ENCODE results near the gene DCAF5. TPM values are rescaled to one million over a fixed set of nuclear protein-coding genes. Genes with fewer than 3 reads are reported as not detected.
"Not testable (repeated sequence)": the region's sequence is repeated elsewhere in the genome, so short reads cannot be mapped to it uniquely, and the experiment has no call there.

DCAF5 gene
- total RNA-seq, 2 experiments from 2014 or later, result 56.1 to 59.0 TPM

GRCh38 chr14:69086537-69086936 lies 66.4 kb downstream of the DCAF5 start:
- Mint-ChIP-seq H3K27me3 (no peaks in the 10 kb centered on the region), H3K27ac (no peak overlapping the region), H3K4me3 (no peak overlapping the region), H3K36me3 (peaks cover 26% of the 10 kb centered on the region), H3K4me1 (peaks cover 3% of the 10 kb centered on the region), H3K9me3 (no peaks in the 10 kb centered on the region)
- POLR2A ChIA-PET, result no interaction called here
- ATAC-seq (ENCODE audit: low read depth) (no peak), DNase-seq (no peak)

DNA sequence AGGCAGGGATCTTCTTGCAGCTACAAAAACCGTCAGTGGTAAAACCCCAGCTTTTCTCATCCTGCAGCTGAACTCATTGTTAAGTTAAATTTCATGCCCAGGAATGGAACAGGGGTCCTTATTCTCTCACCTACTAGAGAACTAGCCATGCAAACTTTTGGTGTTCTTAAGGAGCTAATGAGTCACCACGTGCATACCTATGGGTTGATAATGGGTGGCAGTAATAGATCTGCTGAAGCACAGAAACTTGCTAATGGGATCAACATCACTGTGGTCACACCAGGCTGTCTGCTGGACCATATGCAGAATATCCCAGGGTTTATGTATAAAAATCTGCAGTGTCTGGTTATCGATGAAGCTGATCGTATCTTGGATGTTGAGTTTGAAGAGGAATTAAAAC lies 68.9 kb downstream of the DCAF5 start:
- POLR2A ChIA-PET, result no interaction called here
- H3K27ac Mint-ChIP-seq, result no peak overlapping the region

GRCh38 chr14:69083181-69083580 lies 69.7 kb downstream of the DCAF5 start:
- DNase-seq, result no peak
- H3K27ac Mint-ChIP-seq, result no peak overlapping the region
- POLR2A ChIA-PET, result no interaction called here
- H3K36me3 Mint-ChIP-seq, result peaks cover 33% of the 10 kb centered on the region
- H3K9me3 Mint-ChIP-seq, result no peaks in the 10 kb centered on the region
- no peaks in the 10 kb centered on the region for H3K27me3 Mint-ChIP-seq
- H3K4me3 Mint-ChIP-seq, result no peak overlapping the region
- H3K4me1 Mint-ChIP-seq, result peaks cover 7% of the 10 kb centered on the region
- no peak for ATAC-seq (ENCODE audit: low read depth)

More for the DNA sequence above, 68.9 kb downstream of the DCAF5 start:
- peaks cover 5% of the 10 kb centered on the region for H3K4me1 Mint-ChIP-seq
- H3K27me3 Mint-ChIP-seq, result no peaks in the 10 kb centered on the region
- DNase-seq (no peak), ATAC-seq (ENCODE audit: low read depth) (no peak)
- no peak overlapping the region for H3K4me3 Mint-ChIP-seq
- H3K9me3 Mint-ChIP-seq, result no peaks in the 10 kb centered on the region
- peaks cover 29% of the 10 kb centered on the region for H3K36me3 Mint-ChIP-seq

GRCh38 chr14:69081271-69081670 lies 71.6 kb downstream of the DCAF5 start:
- Mint-ChIP-seq H3K4me1 (peaks cover 5% of the 10 kb centered on the region), H3K27ac (no peak overlapping the region), H3K9me3 (no peaks in the 10 kb centered on the region), H3K27me3 (no peaks in the 10 kb centered on the region), H3K4me3 (no peak overlapping the region), H3K36me3 (peaks cover 32% of the 10 kb centered on the region)
- ATAC-seq (ENCODE audit: low read depth), result no peak
- POLR2A ChIA-PET, result no interaction called here
- DNase-seq, result no peak

GRCh38 chr14:69079747-69080146 lies 73.2 kb downstream of the DCAF5 start:
- no peak overlapping the region for H3K4me3 Mint-ChIP-seq
- DNase-seq (no peak), ATAC-seq (ENCODE audit: low read depth) (no peak)
- peaks cover 5% of the 10 kb centered on the region for H3K4me1 Mint-ChIP-seq
- peaks cover 27% of the 10 kb centered on the region for H3K36me3 Mint-ChIP-seq
- no peaks in the 10 kb centered on the region for H3K9me3 Mint-ChIP-seq
- no peak overlapping the region for H3K27ac Mint-ChIP-seq
- H3K27me3 Mint-ChIP-seq, result no peaks in the 10 kb centered on the region
- POLR2A ChIA-PET, result no interaction called here

- POLR2A ChIA-PET, result no interaction called here
- H3K4me1 Mint-ChIP-seq, result peaks cover 5% of the 10 kb centered on the region
- H3K27me3 Mint-ChIP-seq, result no peaks in the 10 kb centered on the region
- no peak overlapping the region for H3K27ac Mint-ChIP-seq
- no peak overlapping the region for H3K4me3 Mint-ChIP-seq
- H3K36me3 Mint-ChIP-seq, result peaks cover 29% of the 10 kb centered on the region
- ATAC-seq (ENCODE audit: low read depth) (no peak), DNase-seq (no peak)
- no peaks in the 10 kb centered on the region for H3K9me3 Mint-ChIP-seq
Observed at GRCh38 chr14:69079188-69079742, 73.7 kb downstream of the DCAF5 start.

DNA sequence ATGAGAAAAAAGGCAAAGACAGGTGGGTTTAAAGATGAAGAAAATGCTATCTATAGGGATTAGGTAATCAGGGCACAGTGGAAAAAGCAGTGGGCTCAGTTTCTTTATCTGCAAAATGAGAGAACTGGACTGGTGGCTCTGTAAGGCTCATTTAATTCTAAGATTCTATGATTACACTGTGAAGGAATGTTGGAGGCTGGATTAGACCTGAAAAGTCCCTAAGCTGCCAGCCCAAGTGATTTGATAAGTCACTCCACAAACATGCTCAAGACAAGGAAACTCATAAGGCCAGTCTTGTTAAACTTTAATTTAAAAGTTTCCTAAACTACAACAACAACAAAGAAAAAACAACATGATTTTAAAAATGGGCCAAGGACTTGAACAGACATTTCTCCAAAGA lies 75.1 kb downstream of the DCAF5 start:
- POLR2A ChIA-PET, result no interaction called here
- peaks cover 3% of the 10 kb centered on the region for H3K4me1 Mint-ChIP-seq
- no peaks in the 10 kb centered on the region for H3K9me3 Mint-ChIP-seq
- no peaks in the 10 kb centered on the region for H3K27me3 Mint-ChIP-seq
- DNase-seq, result no peak
- H3K4me3 Mint-ChIP-seq, result no peak overlapping the region
- no peak overlapping the region for H3K27ac Mint-ChIP-seq
- ATAC-seq (ENCODE audit: low read depth), result no peak
- H3K36me3 Mint-ChIP-seq, result peaks cover 25% of the 10 kb centered on the region

GRCh38 chr14:69077185-69077584 lies 75.7 kb downstream of the DCAF5 start:
- DNase-seq; H3K9me3 Mint-ChIP-seq; H3K27ac Mint-ChIP-seq; POLR2A ChIA-PET; H3K27me3 Mint-ChIP-seq; H3K4me3 Mint-ChIP-seq; H3K4me1 Mint-ChIP-seq; ATAC-seq (ENCODE audit: low read depth): not testable (repeated sequence)
- peaks cover 30% of the 10 kb centered on the region for H3K36me3 Mint-ChIP-seq

- Mint-ChIP-seq H3K4me1 (peaks cover 2% of the 10 kb centered on the region), H3K4me3 (no peak overlapping the region), H3K27me3 (no peaks in the 10 kb centered on the region), H3K9me3 (no peaks in the 10 kb centered on the region), H3K27ac (no peak overlapping the region), H3K36me3 (peaks cover 32% of the 10 kb centered on the region)
- DNase-seq, result no peak
- POLR2A ChIA-PET, result no interaction called here
- no peak for ATAC-seq (ENCODE audit: low read depth)
Observed at GRCh38 chr14:69076341-69076740, 76.6 kb downstream of the DCAF5 start.

- Mint-ChIP-seq H3K36me3 (peaks cover 26% of the 10 kb centered on the region), H3K27ac (no peak overlapping the region), H3K4me3 (no peak overlapping the region), H3K9me3 (no peaks in the 10 kb centered on the region), H3K4me1 (peaks cover 2% of the 10 kb centered on the region), H3K27me3 (no peaks in the 10 kb centered on the region)
- ATAC-seq (ENCODE audit: low read depth) (no peak), DNase-seq (no peak)
- POLR2A ChIA-PET, result no interaction called here
Observed at GRCh38 chr14:69073915-69074314, 79.0 kb downstream of the DCAF5 start.

- Mint-ChIP-seq H3K36me3 (peaks cover 25% of the 10 kb centered on the region), H3K4me3 (no peak overlapping the region)
Observed at GRCh38 chr14:69073429-69073828, 79.5 kb downstream of the DCAF5 start.

GRCh38 chr14:69072584-69072983 lies 80.3 kb downstream of the DCAF5 start:
- Mint-ChIP-seq H3K4me1 (peaks cover 2% of the 10 kb centered on the region), H3K36me3 (peaks cover 29% of the 10 kb centered on the region), H3K27ac (no peak overlapping the region), H3K27me3 (no peaks in the 10 kb centered on the region), H3K9me3 (no peaks in the 10 kb centered on the region), H3K4me3 (no peak overlapping the region)
- DNase-seq, result no peak
- POLR2A ChIA-PET, result no interaction called here
- no peak for ATAC-seq (ENCODE audit: low read depth)

More at GRCh38 chr14:69073429-69073828, 79.5 kb downstream of the DCAF5 start:
- Mint-ChIP-seq H3K4me1 (no peaks in the 10 kb centered on the region), H3K27me3 (no peaks in the 10 kb centered on the region), H3K27ac (no peak overlapping the region), H3K9me3 (no peaks in the 10 kb centered on the region)
- DNase-seq, result no peak
- ATAC-seq (ENCODE audit: low read depth), result no peak
- POLR2A ChIA-PET, result no interaction called here

- Mint-ChIP-seq H3K36me3 (peaks cover 24% of the 10 kb centered on the region), H3K4me1 (peaks cover 2% of the 10 kb centered on the region), H3K4me3 (no peak overlapping the region), H3K27me3 (no peaks in the 10 kb centered on the region), H3K27ac (no peak overlapping the region), H3K9me3 (no peaks in the 10 kb centered on the region)
- ATAC-seq (ENCODE audit: low read depth) (no peak), DNase-seq (no peak)
- POLR2A ChIA-PET, result no interaction called here
Observed at GRCh38 chr14:69068744-69069421, 84.0 kb downstream of the DCAF5 start.

- H3K4me3 Mint-ChIP-seq, result no peak overlapping the region
- H3K9me3 Mint-ChIP-seq, result no peaks in the 10 kb centered on the region
- DNase-seq (no peak), ATAC-seq (ENCODE audit: low read depth) (no peak)
- peaks cover 2% of the 10 kb centered on the region for H3K4me1 Mint-ChIP-seq
- no peak overlapping the region for H3K27ac Mint-ChIP-seq
- no peaks in the 10 kb centered on the region for H3K27me3 Mint-ChIP-seq
- POLR2A ChIA-PET, result interaction anchor here (0.7 kb wide), 1 partner anchor 30 kb away, joined by 5 read pairs; no protein-coding TSS in a partner anchor
- H3K36me3 Mint-ChIP-seq, result peaks cover 32% of the 10 kb centered on the region
Observed at GRCh38 chr14:69066396-69067171, 86.3 kb downstream of the DCAF5 start.

All from activated naive CD8-positive, alpha-beta T cell treated with anti-CD3 and anti-CD28 coated beads, Interleukin-2, amount 10 ng/mL, durations not matched to agents 7 days and 5 days (primary cell).